ENCODE results near the gene TULP4. TPM values are rescaled to one million over a fixed set of nuclear protein-coding genes. Genes with fewer than 3 reads are reported as not detected.

TULP4 gene
- total RNA-seq, 1 experiment from 2014 or later: 64.6 TPM

DNA sequence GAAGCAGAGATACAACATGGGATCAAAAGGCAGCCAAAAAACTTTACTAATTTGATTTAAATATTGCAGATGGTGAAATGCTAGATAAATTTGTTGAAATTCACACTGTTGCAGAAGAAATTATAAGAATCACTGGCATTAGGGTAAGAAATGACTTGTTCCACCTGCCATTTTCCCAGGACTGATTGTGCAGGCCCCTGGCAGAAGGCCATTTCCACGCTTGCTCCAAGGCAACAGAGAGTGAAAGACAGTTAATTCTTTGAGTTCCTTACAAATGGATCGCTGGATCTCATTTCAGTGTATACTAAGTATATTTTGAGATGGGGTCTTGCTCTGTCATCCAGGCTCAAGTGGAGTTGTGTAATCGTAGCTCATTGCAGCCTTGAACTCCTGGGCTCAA, 180.6 kb downstream of the TULP4 start:
- no CpG with 5 or more reads among the region's 3 CpGs for WGBS (ENCODE audit: extremely low coverage, insufficient read length, low lambda C conversion rate)
- Histone ChIP-seq H3K14ac (ENCODE audit: insufficient read depth, low read length) (no peak overlapping the region), H4K5ac (ENCODE audit: insufficient read length, low read depth, low read length) (no peak overlapping the region), H3K23me2 (ENCODE audit: insufficient read length, low read depth, low read length, poor library complexity, severe bottlenecking) (no peaks in the 10 kb centered on the region), H3K56ac (ENCODE audit: insufficient read length, low read depth, low read length) (no peak overlapping the region), H2BK5ac (ENCODE audit: insufficient read length, low read length) (no peak overlapping the region), H3K79me1 (ENCODE audit: insufficient read depth, low read depth, low read length, poor library complexity, severe bottlenecking) (no peaks in the 10 kb centered on the region), H4K91ac (ENCODE audit: insufficient read length, low read depth, low read length) (no peak overlapping the region), H3K4me1 (ENCODE audit: insufficient read depth, low read length) (no peaks in the 10 kb centered on the region), H3K23ac (ENCODE audit: insufficient read length, low read depth, low read length) (no peak overlapping the region), H3K18ac (ENCODE audit: insufficient read length, low read depth, low read length) (no peak overlapping the region), H3K79me2 (ENCODE audit: insufficient read depth, low read length) (no peaks in the 10 kb centered on the region), H2BK12ac (ENCODE audit: insufficient read length, low read depth, low read length) (no peak overlapping the region), H3K9ac (ENCODE audit: extremely low read depth, insufficient read length, low read length) (no peak overlapping the region), H2BK20ac (ENCODE audit: low read depth, low read length, poor library complexity, severe bottlenecking) (no peak overlapping the region), H3K9me3 (ENCODE audit: control insufficient read depth, low read depth, low read length) (no peaks in the 10 kb centered on the region), H3K27me3 (ENCODE audit: insufficient read depth, low read length) (no peaks in the 10 kb centered on the region), H2BK15ac (ENCODE audit: low read depth, low read length) (no peak overlapping the region), H4K8ac (replicated peaks; ENCODE audit: insufficient read length, low read depth, low read length) (no peak overlapping the region), H2BK120ac (ENCODE audit: low read depth, low read length, poor library complexity, severe bottlenecking) (no peak overlapping the region), H2AFZ (ENCODE audit: low read length) (no peak overlapping the region), H3K4me2 (ENCODE audit: insufficient read depth, insufficient read length, low read length) (no peak overlapping the region), H3K27ac (ENCODE audit: insufficient read length, low read depth, low read length) (no peak overlapping the region), H2AK5ac (ENCODE audit: insufficient read length, low read length) (no peak overlapping the region), H3T11ph (ENCODE audit: low read length) (no peak overlapping the region), H3K4ac (ENCODE audit: low read depth, low read length) (no peak overlapping the region), H4K20me1 (ENCODE audit: control insufficient read depth, insufficient read depth, insufficient read length) (no peaks in the 10 kb centered on the region)
- Mint-ChIP-seq H3K27ac (no peak overlapping the region), H3K36me3 (ENCODE audit: insufficient read depth in 1 of 3, low read depth in 3 of 3) (peaks cover 7 to 28% (median 10%) of the 10 kb centered on the region in 3 experiments; a peak in 4 of 7 replicates), H3K27me3 (ENCODE audit: low read depth) (no peaks in the 10 kb centered on the region), H3K4me3 (no peak overlapping the region), H3K9me3 (no peaks in the 10 kb centered on the region), H3K4me1 (peaks cover 5 to 8% of the 10 kb centered on the region in 2 experiments; a peak in 3 of 4 replicates)
- TF ChIP-seq, protein P1, sequence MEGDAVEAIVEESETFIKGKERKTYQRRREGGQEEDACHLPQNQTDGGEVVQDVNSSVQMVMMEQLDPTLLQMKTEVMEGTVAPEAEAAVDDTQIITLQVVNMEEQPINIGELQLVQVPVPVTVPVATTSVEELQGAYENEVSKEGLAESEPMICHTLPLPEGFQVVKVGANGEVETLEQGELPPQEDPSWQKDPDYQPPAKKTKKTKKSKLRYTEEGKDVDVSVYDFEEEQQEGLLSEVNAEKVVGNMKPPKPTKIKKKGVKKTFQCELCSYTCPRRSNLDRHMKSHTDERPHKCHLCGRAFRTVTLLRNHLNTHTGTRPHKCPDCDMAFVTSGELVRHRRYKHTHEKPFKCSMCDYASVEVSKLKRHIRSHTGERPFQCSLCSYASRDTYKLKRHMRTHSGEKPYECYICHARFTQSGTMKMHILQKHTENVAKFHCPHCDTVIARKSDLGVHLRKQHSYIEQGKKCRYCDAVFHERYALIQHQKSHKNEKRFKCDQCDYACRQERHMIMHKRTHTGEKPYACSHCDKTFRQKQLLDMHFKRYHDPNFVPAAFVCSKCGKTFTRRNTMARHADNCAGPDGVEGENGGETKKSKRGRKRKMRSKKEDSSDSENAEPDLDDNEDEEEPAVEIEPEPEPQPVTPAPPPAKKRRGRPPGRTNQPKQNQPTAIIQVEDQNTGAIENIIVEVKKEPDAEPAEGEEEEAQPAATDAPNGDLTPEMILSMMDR (conservative IDR thresholded peaks at IDR 0.05): no peak
- DNase-seq: no peak

All from H9 (cell line).